B cell (primary cell): ENCODE results near the gene SPINT3.

Source experiments
- CTCF ChIP-seq: fragments of 200-600 bp; IDR thresholded peaks from one replicate; pipeline ENCODE4 v1.8.0; 2022; ENCODE audit warnings: antibody characterized with exemption, mild to moderate bottlenecking
- EZH2 ChIP-seq: IDR thresholded peaks from 2 replicates; pipeline ENCODE4 v1.6.1; 2012; ENCODE audit warnings: borderline replicate concordance, low read depth, mild to moderate bottlenecking, moderate library complexity, low read length; ENCODE audit not compliant: insufficient read depth, poor library complexity, severe bottlenecking

GRCh38 chr20:45500022-45500421 is 15.4 kb downstream of the SPINT3 start:
- TF ChIP-seq CTCF (no peak), EZH2 (no peak)
